ENCODE data around the gene NBEAL2. TPM values are rescaled to one million over a fixed set of nuclear protein-coding genes. Genes with fewer than 3 reads are reported as not detected.
A peak's percentile ranks its signal among the peaks of the same experiment; 100 is the strongest.

NBEAL2 gene
- total and polyA plus RNA-seq, 2 of the 8 experiments (the other 6 are each of a cell fraction or from before 2014, with no cell fraction given): 27.3 to 46.9 TPM

DNA sequence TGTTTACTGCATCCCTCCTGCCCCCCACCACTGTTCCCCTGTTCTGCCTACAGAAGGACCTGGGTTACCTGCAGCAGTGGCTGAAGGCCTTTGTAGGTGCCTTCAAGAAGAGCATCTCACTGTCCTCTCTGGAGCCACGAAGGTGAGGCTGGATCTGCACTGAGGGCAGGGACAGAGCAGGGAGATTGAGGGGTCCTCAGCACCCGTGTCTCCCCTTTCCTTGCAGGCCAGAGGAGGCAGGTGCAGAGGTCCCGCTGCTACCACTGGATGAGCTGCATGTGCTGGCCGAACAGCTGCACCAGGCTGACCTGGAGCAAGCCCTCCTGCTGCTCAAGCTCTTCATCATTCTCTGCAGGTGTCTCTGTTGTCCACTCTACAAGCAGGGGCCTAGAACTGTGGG lies 9.2 kb downstream of the NBEAL2 start:
- no peaks in the 10 kb centered on the region; a peak in 1 of 8 replicates for H3K36me3 ChIP-seq (ENCODE audit: control insufficient read depth in 2 of 4, insufficient read depth in 4 of 4, low read length in 3 of 4)
- DNase-seq (ENCODE audit: low read depth in 1 of 2, low spot score in 2 of 2) (no peak), FAIRE-seq (no peak)
- H3K79me1 ChIP-seq (ENCODE audit: low read depth, low read length): no peaks in the 10 kb centered on the region
- peak overlapping the region; percentile 19; the same call in 1 of the 2 replicates for H3K18ac ChIP-seq (ENCODE audit: extremely low read depth, low read length)
- CTCF ChIA-PET (ENCODE audit: partially characterized antibody): interaction anchor here (0.5 to 13.0 kb wide), 3 partner anchors 14 to 76 kb away, joined by 3 to 130 read pairs (median 4); no protein-coding TSS in a partner anchor
- H3K79me2 ChIP-seq (ENCODE audit: control insufficient read depth in 1 of 2, insufficient read depth in 2 of 2, low read length in 2 of 2): no peaks in the 10 kb centered on the region; a peak in 1 of 4 replicates
- H3K4me2 ChIP-seq (ENCODE audit: insufficient read depth in 1 of 2, low read depth in 2 of 2, low read length in 2 of 2): no peak overlapping the region; a peak in 1 of 4 replicates
- no peak overlapping the region for H4K8ac ChIP-seq (ENCODE audit: extremely low read depth, insufficient read depth, low read length)
- H3K4me3 ChIP-seq (ENCODE audit: extremely low read depth in 1 of 4, insufficient read depth in 2 of 4, low read depth in 3 of 4, low read length in 4 of 4): no peak overlapping the region
- H3K4me1 ChIP-seq (replicated peaks in 1 of 4; ENCODE audit: control insufficient read depth in 3 of 4, insufficient read depth in 4 of 4, low read length in 3 of 4): peaks cover 0 to 23% (median 8%) of the 10 kb centered on the region in 4 experiments; a peak in 6 of 7 replicates
- H2AFZ ChIP-seq (ENCODE audit: low read length): no peak overlapping the region
- peak overlapping the region; percentile 80; the same call in 1 of the 2 replicates for H2BK5ac ChIP-seq (ENCODE audit: low read depth, low read length)
- H3K4ac ChIP-seq (replicated peaks; ENCODE audit: insufficient read length, low read depth, low read length): no peak overlapping the region
- H3K9ac ChIP-seq (replicated peaks in 1 of 4; ENCODE audit: extremely low read depth in 1 of 4, low read depth in 3 of 4, low read length in 3 of 4): no peak overlapping the region
- peak overlapping the region; percentile 67 for H4K91ac ChIP-seq (replicated peaks; ENCODE audit: insufficient read length, low read length)
- no peak overlapping the region for H3K27ac ChIP-seq (ENCODE audit: low read depth, low read length)
- H2BK12ac ChIP-seq (ENCODE audit: low read depth, low read length): peak overlapping the region; percentile 96
- H3K23me2 ChIP-seq (ENCODE audit: low read depth, low read length): no peaks in the 10 kb centered on the region
- H3K23ac ChIP-seq (ENCODE audit: insufficient read length): no peak overlapping the region
- H3K9me3 ChIP-seq (ENCODE audit: insufficient read depth in 2 of 2, low read depth in 1 of 2, low read length in 1 of 2): no peaks in the 10 kb centered on the region
- H3K14ac ChIP-seq (ENCODE audit: insufficient read length): no peak overlapping the region
- H3K56ac ChIP-seq (replicated peaks; ENCODE audit: insufficient read length, low read depth, low read length): no peak overlapping the region
- no peaks in the 10 kb centered on the region for H3K27me3 ChIP-seq (replicated peaks in 1 of 4; ENCODE audit: control insufficient read depth in 3 of 4, extremely low read depth in 1 of 4, insufficient read depth in 3 of 4, low read length in 3 of 4)
- H2BK20ac ChIP-seq (ENCODE audit: low read length): peak overlapping the region; percentile 72; the same call in 1 of the 2 replicates
- POLR2A ChIA-PET (ENCODE audit: partially characterized antibody): interaction anchor here (1.6 kb wide), 1 partner anchor 9 kb away, joined by 6 read pairs; the partner anchor contains the start of gene NBEAL2
- H2BK15ac ChIP-seq (ENCODE audit: low read length): peak overlapping the region; percentile 72; the same call in 1 of the 2 replicates
- H4K5ac ChIP-seq (ENCODE audit: insufficient read length, low read depth, low read length): no peak overlapping the region
- peaks cover 4 to 10% of the 10 kb centered on the region in 2 experiments for H4K20me1 ChIP-seq (replicated peaks in 1 of 2; ENCODE audit: control insufficient read depth in 1 of 2, insufficient read depth in 2 of 2, low read length in 2 of 2)
- WGBS, 2 experiments (ENCODE audit: extremely low coverage in 1 of 2, insufficient coverage in 1 of 2, insufficient read length in 1 of 2, insufficient replicate concordance in 2 of 2, low coverage in 1 of 2, low lambda C conversion rate in 2 of 2, missing lambda C conversion rate in 1 of 2): 88% methylated on average over 4 of the region's 4 CpGs; no CpG with 5 or more reads in 1 of the 2 experiments
- peak overlapping the region; percentile 95; the same call in 1 of the 2 replicates for H2AK5ac ChIP-seq (ENCODE audit: low read depth, low read length)
- H2BK120ac ChIP-seq (replicated peaks; ENCODE audit: low read depth, low read length): no peak overlapping the region
- TF ChIP-seq TAF7 (optimal IDR thresholded peaks at IDR 0.05; ENCODE audit: borderline replicate concordance, low read depth, low read length): no peak
- TF ChIP-seq CBX5 (IDR thresholded peaks at IDR 0.05; ENCODE audit: low read depth, low read length): no peak
- no peak for TF ChIP-seq BCL11A (IDR thresholded peaks at IDR 0.05; ENCODE audit: low read depth in 2 of 2, low read length in 2 of 2)
- no peak for TF ChIP-seq BRCA1 (IDR thresholded peaks at IDR 0.05; ENCODE audit: low read depth, low read length)
